Posterior vena cava (tissue), 2 donors: ENCODE results near the gene SPR. TPM values are rescaled to one million over a fixed set of nuclear protein-coding genes. Genes with fewer than 3 reads are reported as not detected.

Experiments
- total RNA-seq, 2 donors: library from RNA; stranded (reverse); fragmentation: NEBNext Ultra II Directional; extraction: Animal tissue kit (Norgen Biotek cat#: 25700); gene quantifications; one replicate each; pipeline ENCODE4 v1.2.1, GENCODE V29; 2021
- donor health status: DM: yes; HTN: yes; CAD: no.
- donor health status: DM: yes; HTN: yes; CAD: no.

Gene SPR
- total RNA-seq, 2 donors from 2014 or later, result 14.3 to 15.7 TPM

Other genes with a start within 250 kb of the SPR start
- 10 to 100 TPM; 48.2 to 65.4 TPM for gene EXOC6B, start 61.4 kb upstream of the SPR start, total RNA-seq
- gene EMX1, start 30.1 kb downstream of the SPR start, total RNA-seq, result not detected
- gene SFXN5, start 184.3 kb downstream of the SPR start, total RNA-seq, result 10 to 100 TPM; 10.3 to 10.9 TPM
- gene RAB11FIP5, start 225.5 kb downstream of the SPR start, total RNA-seq, result 10 to 100 TPM; 29.3 to 39.2 TPM